IMR-90 (cell line): ENCODE data around the gene LRRC73. TPM values are rescaled to one million over a fixed set of nuclear protein-coding genes. Genes with fewer than 3 reads are reported as not detected.

Experiments used
- ATAC-seq: fragments of 200-7000 bp; cut with Tn5 transposase; 2 replicates; pipeline ENCODE4 v1.9.1; 2020; ENCODE audit warnings: low read depth, mild to moderate bottlenecking, moderate library complexity
- BruUV-seq: library from RNA; stranded (reverse); fragments of 400-500 nt; replicated peaks from 2 replicates; lab custom pipeline; 2021; lab: Mats Ljungman, UMichigan
- CTCF ChIA-PET: fragments of 300-600 bp; formaldehyde crosslinking; extraction: SDS; loops from one replicate; lab custom pipeline; 2021; ENCODE audit warnings: antibody characterized with exemption; lab: Yijun Ruan, JAX
- POLR2A ChIA-PET: fragments of 300-600 bp; sonication (Branson Sonifier 250); formaldehyde crosslinking; loops from one replicate; lab custom pipeline; 2022; ENCODE audit warnings: antibody characterized with exemption; ENCODE audit not compliant: unreplicated experiment; lab: Charles Lee
- DNase-seq: peaks from one replicate; pipeline ENCODE4 v3.0.0; 2013
- H2AFZ ChIP-seq: replicated peaks from 2 replicates; pipeline ENCODE3; 2013; ENCODE audit warnings: low read length, mild to moderate bottlenecking; ENCODE audit not compliant: poor library complexity
- H2AK5ac ChIP-seq: 2 replicates; pipeline ENCODE4 v1.6.1; 2013; ENCODE audit warnings: low read depth, low read length, inconsistent platforms
- H2AK9ac ChIP-seq: replicated peaks from 2 replicates; pipeline ENCODE3; 2013; ENCODE audit warnings: mild to moderate bottlenecking, low read depth, low read length, moderate library complexity; ENCODE audit not compliant: poor library complexity
- H2BK120ac ChIP-seq: 2 replicates; pipeline ENCODE4 v1.6.1; 2013; ENCODE audit warnings: low read depth, low read length, inconsistent platforms
- H2BK15ac ChIP-seq: 3 replicates; pipeline ENCODE4 v1.6.1; 2013; ENCODE audit warnings: low read depth, low read length, inconsistent platforms
- H2BK20ac ChIP-seq: 2 replicates; pipeline ENCODE4 v1.6.1; 2013; ENCODE audit warnings: low read depth, mild to moderate bottlenecking, inconsistent platforms, low read length, moderate library complexity
- H2BK5ac ChIP-seq: 2 replicates; pipeline ENCODE4 v1.6.1; 2013; ENCODE audit warnings: mild to moderate bottlenecking, low read depth, low read length, inconsistent platforms; ENCODE audit not compliant: poor library complexity, severe bottlenecking
- H3K14ac ChIP-seq: replicated peaks from 2 replicates; pipeline ENCODE4 v1.6.1; 2013; ENCODE audit warnings: low read depth, low read length, inconsistent platforms
- H3K18ac ChIP-seq: 2 replicates; pipeline ENCODE4 v1.6.1; 2013; ENCODE audit warnings: low read depth, low read length, control low read depth
- H3K23ac ChIP-seq: 2 replicates; pipeline ENCODE4 v1.6.1; 2013; ENCODE audit warnings: low read depth, low read length, inconsistent platforms
- H3K27ac ChIP-seq: 2 replicates; pipeline ENCODE4 v1.5.1; 2013; ENCODE audit warnings: mild to moderate bottlenecking, control low read depth, low read length; ENCODE audit not compliant: insufficient read depth
- H3K27me3 ChIP-seq: 2 replicates; pipeline ENCODE4 v1.6.1; 2013; ENCODE audit warnings: low read length; ENCODE audit not compliant: control insufficient read depth, insufficient read depth
- H3K36me3 ChIP-seq: 2 replicates; pipeline ENCODE4 v1.6.1; 2013; ENCODE audit warnings: low read length, mixed read lengths; ENCODE audit not compliant: control insufficient read depth, insufficient read depth
- H3K4ac ChIP-seq: 2 replicates; pipeline ENCODE4 v1.6.1; 2013; ENCODE audit warnings: low read depth, low read length, inconsistent platforms
- H3K4me1 ChIP-seq: 2 replicates; pipeline ENCODE4 v1.6.1; 2013; ENCODE audit warnings: low read length, mixed read lengths; ENCODE audit not compliant: control insufficient read depth, insufficient read depth
- H3K4me2 ChIP-seq: 2 replicates; pipeline ENCODE4 v1.6.1; 2013; ENCODE audit warnings: low read depth, mild to moderate bottlenecking, control low read depth, low read length, moderate library complexity
- H3K4me3 ChIP-seq: 2 replicates; pipeline ENCODE4 v1.5.1; 2013; ENCODE audit warnings: low read depth, mild to moderate bottlenecking, control low read depth, low read length, moderate library complexity; ENCODE audit not compliant: insufficient read depth
- H3K56ac ChIP-seq: 2 replicates; pipeline ENCODE4 v1.6.1; 2013; ENCODE audit warnings: low read length, inconsistent platforms; ENCODE audit not compliant: insufficient read depth; ENCODE audit errors: extremely low read depth
- H3K79me1 ChIP-seq, 2 experiments: 2 replicates each; pipeline ENCODE4 v1.6.1; 2013; ENCODE audit warnings: low read length in 2 of 2, inconsistent platforms in 1 of 2, low read depth in 1 of 2
- H3K9ac ChIP-seq: 2 replicates; pipeline ENCODE4 v1.6.1; 2013; ENCODE audit warnings: low read depth, low read length, control low read depth
- H3K9me1 ChIP-seq: 2 replicates; pipeline ENCODE4 v1.6.1; 2013; ENCODE audit warnings: low read length, inconsistent platforms; ENCODE audit not compliant: insufficient read depth
- H3K9me3 ChIP-seq: 2 replicates; pipeline ENCODE4 v1.6.1; 2013; ENCODE audit warnings: low read length; ENCODE audit not compliant: control insufficient read depth, insufficient read depth
- H4K20me1 ChIP-seq: 2 replicates; pipeline ENCODE4 v1.6.1; 2013; ENCODE audit warnings: low read length, inconsistent platforms; ENCODE audit not compliant: insufficient read depth
- H4K5ac ChIP-seq: 2 replicates; pipeline ENCODE4 v1.6.1; 2013; ENCODE audit warnings: mild to moderate bottlenecking, low read depth, low read length, control low read depth
- H4K8ac ChIP-seq, 2 experiments: 2 replicates each; pipeline ENCODE4 v1.6.1; 2013; ENCODE audit warnings: low read depth in 2 of 2, low read length in 2 of 2, control low read depth in 1 of 2, inconsistent platforms in 1 of 2
- H4K91ac ChIP-seq: 2 replicates; pipeline ENCODE4 v1.6.1; 2013; ENCODE audit warnings: low read depth, low read length, inconsistent platforms; ENCODE audit not compliant: insufficient read depth
- BHLHE40 ChIP-seq: fragments of 150-350 bp; IDR thresholded peaks from 2 replicates; pipeline ENCODE4 v1.6.1; 2016; ENCODE audit warnings: mild to moderate bottlenecking, low read depth, low read length
- CEBPB ChIP-seq: IDR thresholded peaks from 2 replicates; pipeline ENCODE4 v1.6.1; 2012; ENCODE audit warnings: low read depth, low read length, improper control_type of control experiment
- CHD1 ChIP-seq: IDR thresholded peaks from 2 replicates; pipeline ENCODE4 v1.6.1; 2012; ENCODE audit warnings: low read depth, low read length, improper control_type of control experiment
- CTCF ChIP-seq: conservative IDR thresholded peaks from 2 replicates; pipeline ENCODE4 v1.5.1; 2012; ENCODE audit warnings: mild to moderate bottlenecking, low read depth, low read length, improper control_type of control experiment
- ELK1 ChIP-seq: fragments of 150-350 bp; IDR thresholded peaks from 2 replicates; pipeline ENCODE4 v1.6.1; 2016; ENCODE audit warnings: low read depth, mild to moderate bottlenecking, low read length, moderate library complexity, borderline replicate concordance
- FOS ChIP-seq: fragments of 150-350 bp; IDR thresholded peaks from 2 replicates; pipeline ENCODE4 v1.6.1; 2016; ENCODE audit warnings: low read depth, low read length
- MAFK ChIP-seq: IDR thresholded peaks from 2 replicates; pipeline ENCODE4 v1.6.1; 2012; ENCODE audit warnings: low read depth, low read length, improper control_type of control experiment
- MAZ ChIP-seq: IDR thresholded peaks from 2 replicates; pipeline ENCODE4 v1.6.1; 2012; ENCODE audit warnings: low read depth, mild to moderate bottlenecking, low read length, improper control_type of control experiment, moderate library complexity, borderline replicate concordance
- MXI1 ChIP-seq: IDR thresholded peaks from 2 replicates; pipeline ENCODE4 v1.6.1; 2012; ENCODE audit warnings: low read depth, mild to moderate bottlenecking, low read length, moderate library complexity, borderline replicate concordance
- NFE2L2 ChIP-seq: fragments of 150-350 bp; IDR thresholded peaks from 2 replicates; pipeline ENCODE4 v1.6.1; 2016; ENCODE audit warnings: low read depth, mild to moderate bottlenecking, low read length
- POLR2A ChIP-seq: IDR thresholded peaks from 2 replicates; pipeline ENCODE4 v1.6.1; 2012; ENCODE audit warnings: mild to moderate bottlenecking, low read depth, low read length
- RAD21 ChIP-seq: IDR thresholded peaks from 2 replicates; pipeline ENCODE4 v1.6.1; 2012; ENCODE audit warnings: low read length, improper control_type of control experiment
- RCOR1 ChIP-seq: IDR thresholded peaks from 2 replicates; pipeline ENCODE4 v1.6.1; 2012; ENCODE audit warnings: mild to moderate bottlenecking, low read length, improper control_type of control experiment; ENCODE audit not compliant: insufficient replicate concordance
- RFX5 ChIP-seq: IDR thresholded peaks from 2 replicates; pipeline ENCODE4 v1.8.0; 2012; ENCODE audit warnings: low read depth, mild to moderate bottlenecking, low read length, moderate library complexity
- SMC3 ChIP-seq: fragments of 150-350 bp; IDR thresholded peaks from 2 replicates; pipeline ENCODE4 v1.6.1; 2016; ENCODE audit warnings: low read depth, mild to moderate bottlenecking, antibody characterized with exemption, low read length, moderate library complexity
- WGBS, 2 experiments: methylation state at CpG; one replicate each; pipeline versions ENCODE4 v1.1.5 to v1.1.7; 2013; ENCODE audit warnings: missing lambda C conversion rate in 2 of 2; ENCODE audit not compliant: insufficient read length in 1 of 2; ENCODE audit errors: extremely low coverage in 2 of 2; 5-methylcytosine and 5-hydroxymethylcytosine counted together
- dilution Hi-C: fragments of 300-500 bp; cut with HindIII; formaldehyde crosslinking; loops from one replicate; pipeline ENCODE4 v1.14.3; 2018; ENCODE audit warnings: low sequenced_read_pairs; ENCODE audit not compliant: unreplicated experiment
- in situ Hi-C: fragments of 300-500 bp; cut with MboI; formaldehyde crosslinking; loops from 3 replicates; pipeline ENCODE4 v1.14.3; 2019; ENCODE audit warnings: low sequenced_read_pairs, inconsistent platforms, mixed read lengths
- intact Hi-C: fragments of 100-400 bp; cut with micrococcal nuclease; formaldehyde crosslinking; loops from 2 replicates; pipeline ENCODE4 v1.10.0; 2022
- polyA plus RNA-seq, 3 experiments: library from polyadenylated mRNA; depleted of rRNA; stranded (reverse); fragments of >200 nt; gene quantifications; 2 replicates each; pipeline ENCODE4 v1.2.3, GENCODE V29; 2012; ENCODE audit warnings: low replicate concordance in 1 of 3
- total RNA-seq: library from RNA; depleted of rRNA; stranded (reverse); fragments of >200 nt; gene quantifications from 2 replicates; pipeline ENCODE4 v1.2.3, GENCODE V29; 2012
- TF ChIP-seq, protein P1 (sequence below): fragments of 150-350 bp; IDR thresholded peaks from 2 replicates; pipeline ENCODE4 v1.6.1; 2017; ENCODE audit warnings: mild to moderate bottlenecking, antibody characterized with exemption, low read length, low read depth

Gene LRRC73
- total and polyA plus RNA-seq, 2 of the 4 experiments (the other 2 are of a cell fraction): under 0.01 to 0.31 TPM

- no peak overlapping the region for H4K8ac ChIP-seq
- no peak overlapping the region for H3K4me2 ChIP-seq
- H3K4me1 ChIP-seq: no peaks in the 10 kb centered on the region
- CTCF ChIA-PET: no interaction called here
- no peaks in the 10 kb centered on the region; a peak in 1 of 4 replicates for H3K79me1 ChIP-seq
- no peak overlapping the region for H3K56ac ChIP-seq
- no peak for ATAC-seq
- no peaks in the 10 kb centered on the region for H3K9me1 ChIP-seq
- no peak overlapping the region for H2BK15ac ChIP-seq
- POLR2A ChIA-PET: no interaction called here
- H2AFZ ChIP-seq: no peak overlapping the region
- H4K20me1 ChIP-seq: no peaks in the 10 kb centered on the region
- no peaks in the 10 kb centered on the region for H3K9me3 ChIP-seq
- no peak overlapping the region for H3K9ac ChIP-seq
- no peak overlapping the region for H2AK9ac ChIP-seq
- no peak overlapping the region for H3K23ac ChIP-seq
- H3K27ac ChIP-seq: no peak overlapping the region
- no peak overlapping the region for H3K18ac ChIP-seq
- TF ChIP-seq RFX5: no peak
- no peak for TF ChIP-seq MAFK
- TF ChIP-seq MXI1: no peak
- no peak for TF ChIP-seq CTCF
- TF ChIP-seq RAD21: no peak
- TF ChIP-seq CHD1: no peak
- TF ChIP-seq ELK1: no peak
- no peak for TF ChIP-seq BHLHE40
- no peak for TF ChIP-seq RCOR1
- TF ChIP-seq CEBPB: no peak
- no peak for TF ChIP-seq FOS
- TF ChIP-seq MAZ: no peak
- TF ChIP-seq POLR2A: no peak
- TF ChIP-seq, protein P1, sequence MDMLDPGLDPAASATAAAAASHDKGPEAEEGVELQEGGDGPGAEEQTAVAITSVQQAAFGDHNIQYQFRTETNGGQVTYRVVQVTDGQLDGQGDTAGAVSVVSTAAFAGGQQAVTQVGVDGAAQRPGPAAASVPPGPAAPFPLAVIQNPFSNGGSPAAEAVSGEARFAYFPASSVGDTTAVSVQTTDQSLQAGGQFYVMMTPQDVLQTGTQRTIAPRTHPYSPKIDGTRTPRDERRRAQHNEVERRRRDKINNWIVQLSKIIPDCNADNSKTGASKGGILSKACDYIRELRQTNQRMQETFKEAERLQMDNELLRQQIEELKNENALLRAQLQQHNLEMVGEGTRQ: no peak
- TF ChIP-seq SMC3: no peak
- no peak for TF ChIP-seq NFE2L2
- no peak overlapping the region for H2BK20ac ChIP-seq
- in situ Hi-C loops: no loop called here
- no peaks in the 10 kb centered on the region for H3K27me3 ChIP-seq
- no peak overlapping the region for H4K91ac ChIP-seq
- dilution Hi-C loops: no loop called here
- no peak overlapping the region for H2BK5ac ChIP-seq
- 100% methylated on average over 1 of the region's 8 CpGs; no CpG with 5 or more reads in 1 of the 2 experiments for WGBS, 2 experiments
- no peak overlapping the region for H2AK5ac ChIP-seq
- H2BK120ac ChIP-seq: no peak overlapping the region
- no peak overlapping the region for H3K4me3 ChIP-seq
- H3K14ac ChIP-seq: no peak overlapping the region
- H3K4ac ChIP-seq: no peak overlapping the region
- H3K36me3 ChIP-seq: peaks cover 33% of the 10 kb centered on the region
- BruUV-seq: no TSS peak
- DNase-seq: no peak
- H4K5ac ChIP-seq: no peak overlapping the region
- intact Hi-C loops: no loop called here
Observed at GRCh38 chr6:43541774-43542471, 31.8 kb upstream of the LRRC73 start.
